ENCODE data around the gene CLEC1A.

CLEC1A gene

DNA sequence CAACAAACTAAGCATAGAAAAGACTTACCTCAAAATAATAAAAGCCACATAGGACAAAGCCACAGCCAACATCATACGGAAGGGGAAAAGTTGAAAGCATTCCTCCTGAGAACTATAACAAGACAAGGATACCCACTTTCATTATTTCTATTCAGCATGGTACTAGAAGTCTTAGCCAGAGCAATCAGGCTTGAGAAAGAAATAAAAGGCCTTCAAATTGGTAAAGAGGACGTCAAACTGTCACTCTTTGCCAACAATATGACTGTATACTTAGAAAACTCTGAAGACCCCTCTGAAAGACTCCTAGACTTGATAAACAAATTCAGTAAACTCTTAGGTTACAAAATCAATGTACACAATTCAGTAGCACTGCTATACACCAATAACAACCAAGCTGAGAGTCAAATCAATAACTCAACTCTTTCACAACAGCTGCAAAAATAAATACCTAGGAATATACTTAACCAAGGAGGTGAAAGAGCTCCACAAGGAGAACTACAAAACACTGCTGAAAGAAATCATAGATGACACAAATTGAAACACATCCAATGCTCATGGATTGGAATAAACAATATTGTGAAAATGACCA is 11.6 kb upstream of the CLEC1A start:
- TF ChIP-seq, protein P1, sequence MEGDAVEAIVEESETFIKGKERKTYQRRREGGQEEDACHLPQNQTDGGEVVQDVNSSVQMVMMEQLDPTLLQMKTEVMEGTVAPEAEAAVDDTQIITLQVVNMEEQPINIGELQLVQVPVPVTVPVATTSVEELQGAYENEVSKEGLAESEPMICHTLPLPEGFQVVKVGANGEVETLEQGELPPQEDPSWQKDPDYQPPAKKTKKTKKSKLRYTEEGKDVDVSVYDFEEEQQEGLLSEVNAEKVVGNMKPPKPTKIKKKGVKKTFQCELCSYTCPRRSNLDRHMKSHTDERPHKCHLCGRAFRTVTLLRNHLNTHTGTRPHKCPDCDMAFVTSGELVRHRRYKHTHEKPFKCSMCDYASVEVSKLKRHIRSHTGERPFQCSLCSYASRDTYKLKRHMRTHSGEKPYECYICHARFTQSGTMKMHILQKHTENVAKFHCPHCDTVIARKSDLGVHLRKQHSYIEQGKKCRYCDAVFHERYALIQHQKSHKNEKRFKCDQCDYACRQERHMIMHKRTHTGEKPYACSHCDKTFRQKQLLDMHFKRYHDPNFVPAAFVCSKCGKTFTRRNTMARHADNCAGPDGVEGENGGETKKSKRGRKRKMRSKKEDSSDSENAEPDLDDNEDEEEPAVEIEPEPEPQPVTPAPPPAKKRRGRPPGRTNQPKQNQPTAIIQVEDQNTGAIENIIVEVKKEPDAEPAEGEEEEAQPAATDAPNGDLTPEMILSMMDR (IDR thresholded peaks at IDR 0.05; ENCODE audit: control extremely low read depth, extremely low read depth, low read depth, missing control alignments) = no peak
- ChIA-PET CTCF (no interaction called here), POLR2A (no interaction called here)
- no peak for DNase-seq (ENCODE audit: extremely low spot score)

DNA sequence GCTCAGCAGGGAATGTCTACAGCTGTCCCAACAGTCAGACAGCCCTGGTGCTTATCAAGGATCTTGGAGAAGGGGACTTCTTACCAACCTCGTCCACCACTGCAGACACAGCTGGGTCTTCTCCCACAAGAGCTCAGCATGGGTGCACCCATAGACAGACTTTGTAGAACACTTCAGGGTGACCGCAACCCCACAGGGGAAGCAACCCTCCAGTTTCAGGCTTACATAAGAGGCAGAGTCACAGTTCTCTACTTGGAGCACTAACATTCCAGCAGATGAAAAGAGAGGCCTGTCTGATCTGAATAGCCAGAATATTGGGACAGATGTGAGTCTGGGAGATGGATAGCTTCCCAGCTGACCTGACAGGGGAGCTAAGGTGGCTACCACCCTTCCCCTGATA is 3.5 kb upstream of the CLEC1A start:
- ChIA-PET POLR2A (no interaction called here), CTCF (no interaction called here)
- DNase-seq (ENCODE audit: extremely low spot score) = no peak
- TF ChIP-seq, protein P1 (IDR thresholded peaks at IDR 0.05; ENCODE audit: control extremely low read depth, extremely low read depth, low read depth, missing control alignments) = no peak

DNA sequence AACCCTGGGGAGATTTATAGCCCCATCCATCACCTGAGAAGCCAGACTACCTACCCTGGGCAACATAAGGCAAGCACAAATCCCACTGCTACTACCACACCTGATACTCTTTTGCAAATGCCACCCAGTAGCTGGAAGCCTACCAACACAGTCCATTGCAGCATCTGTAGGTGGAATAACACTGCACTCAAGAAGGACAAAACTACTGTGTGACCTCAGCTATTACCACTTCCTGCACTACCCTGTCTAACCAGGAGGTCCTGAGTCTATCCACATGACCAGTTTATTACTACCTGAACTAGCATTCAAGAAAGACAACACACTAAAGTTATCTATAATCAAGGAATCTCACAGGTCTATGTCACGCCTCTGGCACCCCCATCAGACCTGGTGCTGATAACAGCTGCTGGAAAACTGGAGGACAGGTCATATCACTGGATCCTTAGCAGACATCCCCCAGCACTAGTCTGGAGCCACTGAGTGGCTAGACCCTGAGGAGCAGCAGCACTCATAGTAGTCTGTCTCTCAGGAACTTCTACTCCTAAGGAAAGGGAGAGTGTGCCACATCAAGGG is 2.9 kb upstream of the CLEC1A start:
- POLR2A ChIA-PET = no interaction called here
- DNase-seq (ENCODE audit: extremely low spot score) = no peak
- TF ChIP-seq, protein P1 (IDR thresholded peaks at IDR 0.05; ENCODE audit: control extremely low read depth, extremely low read depth, low read depth, missing control alignments) = no peak
- CTCF ChIA-PET = no interaction called here

DNA sequence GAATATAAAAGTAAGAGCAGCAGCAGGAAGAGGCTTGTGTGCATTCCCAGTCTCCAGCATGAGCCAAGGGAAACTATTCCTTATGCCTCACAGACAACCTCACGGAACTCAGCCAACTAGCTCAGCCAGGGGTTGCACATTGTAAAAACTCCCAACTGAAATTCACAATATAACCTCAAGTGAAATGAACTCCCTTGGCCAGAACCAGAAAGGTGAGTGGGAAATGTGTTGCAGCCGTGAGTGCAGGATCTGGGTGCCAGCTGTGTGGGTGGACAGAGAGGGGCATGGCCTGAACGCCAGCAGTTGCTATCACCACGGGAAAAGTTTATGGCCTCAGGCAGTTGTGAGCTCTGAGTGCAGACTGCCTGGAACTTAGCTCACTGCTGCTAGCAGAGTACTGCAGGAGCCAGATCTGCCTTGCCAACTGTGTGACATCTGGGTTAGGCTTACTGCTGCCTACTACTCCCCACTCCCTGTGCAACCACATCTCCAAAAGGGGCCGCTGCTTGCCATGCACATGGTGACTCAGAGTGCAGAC is 2.3 kb upstream of the CLEC1A start:
- TF ChIP-seq, protein P1 (IDR thresholded peaks at IDR 0.05; ENCODE audit: control extremely low read depth, extremely low read depth, low read depth, missing control alignments) = no peak
- DNase-seq (ENCODE audit: extremely low spot score) = no peak
- CTCF ChIA-PET = interaction anchor here (1.4 kb wide), 1 partner anchor 10 kb away, joined by 6 read pairs; no protein-coding TSS in a partner anchor
- POLR2A ChIA-PET = no interaction called here

DNA sequence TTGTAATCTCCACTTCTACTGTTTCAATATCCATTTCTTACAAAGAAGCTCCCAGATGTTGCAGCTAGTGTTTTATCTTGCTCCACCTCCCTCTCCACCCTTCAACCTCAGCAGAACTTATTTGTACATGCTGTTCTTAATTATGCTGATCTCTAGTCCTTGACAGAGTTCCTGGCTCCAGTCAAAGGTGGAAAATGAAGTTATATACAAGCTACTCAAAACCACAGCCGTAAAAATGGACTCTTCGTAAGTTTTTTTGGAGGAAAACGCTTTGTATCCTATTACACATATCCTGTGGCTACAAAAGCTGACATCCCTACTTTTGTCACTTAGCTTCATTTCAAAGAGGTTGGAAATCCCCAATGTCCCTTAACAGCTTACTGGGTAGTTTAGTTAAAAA is 1.3 kb downstream of the CLEC1A start:
- ChIA-PET CTCF (interaction anchor here (1.2 kb wide), 1 partner anchor 55 kb away, joined by 3 read pairs; no protein-coding TSS in a partner anchor), POLR2A (no interaction called here)
- TF ChIP-seq, protein P1 (IDR thresholded peaks at IDR 0.05; ENCODE audit: control extremely low read depth, extremely low read depth, low read depth, missing control alignments) = no peak
- DNase-seq (ENCODE audit: extremely low spot score) = no peak

DNA sequence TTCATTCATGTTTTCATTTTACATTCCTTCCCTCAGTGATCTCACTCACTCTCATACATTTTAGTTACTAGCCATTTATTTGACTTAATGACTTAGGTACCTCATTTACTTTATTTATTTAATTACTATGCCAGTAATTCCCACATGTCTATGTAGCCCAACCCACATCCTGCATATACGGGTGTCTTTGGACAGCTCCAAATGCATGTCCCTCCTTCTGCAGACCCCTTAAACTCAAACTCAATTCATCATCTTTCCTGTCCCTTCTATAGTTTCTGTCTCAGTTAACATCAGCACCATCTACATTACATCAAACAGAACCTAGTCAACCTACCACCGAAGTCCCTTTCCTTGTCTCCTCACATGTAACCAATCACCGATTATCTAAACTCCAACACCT is 2.8 kb downstream of the CLEC1A start:
- POLR2A ChIA-PET = no interaction called here
- CTCF ChIA-PET = no interaction called here
- TF ChIP-seq, protein P1 (IDR thresholded peaks at IDR 0.05; ENCODE audit: control extremely low read depth, extremely low read depth, low read depth, missing control alignments) = no peak
- no peak for DNase-seq (ENCODE audit: extremely low spot score)
